HEK293 (cell line): ENCODE data around the gene SMARCD1.

Source experiments
- CTCF ChIA-PET: fragments of 350-600 bp; formaldehyde crosslinking; extraction: SDS; loops from one replicate; lab custom pipeline; 2021; ENCODE audit warnings: antibody characterized with exemption; lab: Yijun Ruan, JAX
- POLR2A ChIA-PET: fragments of 300-600 bp; formaldehyde crosslinking; extraction: SDS; loops from one replicate; lab custom pipeline; 2020; ENCODE audit warnings: antibody characterized with exemption, inconsistent platforms; lab: Yijun Ruan, JAX
- H3K27ac ChIP-seq: fragments of 200-500 bp; sonication (Bioruptor generic); 2 replicates; pipeline ENCODE4 v1.5.1; 2014; ENCODE audit warnings: low read depth, low read length, control low read depth, inconsistent platforms; ENCODE audit errors: extremely low read depth
- H3K36me3 ChIP-seq, 2 experiments: fragments of 200-500 bp in 1 of 2; sonication (Bioruptor generic) in 1 of 2; 1 replicate in 1 of 2; 2 replicates in 1 of 2; pipeline ENCODE4 v1.5.1; 2014 to 2017; ENCODE audit warnings: inconsistent platforms in 2 of 2, low read length in 2 of 2; ENCODE audit not compliant: control insufficient read depth in 2 of 2, insufficient read depth in 1 of 2
- H3K4me1 ChIP-seq: fragments of 200-500 bp; sonication (Bioruptor generic); 2 replicates; pipeline ENCODE4 v1.5.1; 2014; ENCODE audit warnings: mild to moderate bottlenecking, low read length, inconsistent platforms; ENCODE audit not compliant: control insufficient read depth, insufficient read depth
- H3K4me3 ChIP-seq: 2 replicates; pipeline ENCODE4 v1.5.1; 2011; ENCODE audit warnings: low read depth, mild to moderate bottlenecking, control low read depth, low read length, moderate library complexity
- H3K9me3 ChIP-seq: fragments of 200-500 bp; sonication (Bioruptor generic); 2 replicates; pipeline ENCODE4 v1.5.1; 2014; ENCODE audit warnings: low read depth, low read length, inconsistent platforms; ENCODE audit not compliant: control insufficient read depth, insufficient read depth
- EGR2 ChIP-seq: fragments of 450-650 bp; formaldehyde crosslinking; IDR thresholded peaks from 2 replicates; pipeline ENCODE4 v1.5.1; 2016; ENCODE audit warnings: low read depth, missing biosample characterization, missing genetic modification characterization
- PRDM1 ChIP-seq: fragments of 450-650 bp; formaldehyde crosslinking; IDR thresholded peaks from 2 replicates; pipeline ENCODE4; 2016; ENCODE audit warnings: missing biosample characterization, missing genetic modification characterization
- SALL2 ChIP-seq: fragments of 450-650 bp; formaldehyde crosslinking; IDR thresholded peaks from 2 replicates; pipeline ENCODE4 v1.5.0; 2017; ENCODE audit warnings: missing biosample characterization, mild to moderate bottlenecking, missing genetic modification characterization, borderline replicate concordance
- SP2 ChIP-seq: fragments of 450-650 bp; formaldehyde crosslinking; IDR thresholded peaks from 2 replicates; pipeline ENCODE4 v1.5.1; 2016; ENCODE audit warnings: missing biosample characterization, missing genetic modification characterization
- SP3 ChIP-seq: fragments of 450-650 bp; formaldehyde crosslinking; IDR thresholded peaks from 2 replicates; pipeline ENCODE4 v1.5.1; 2016; ENCODE audit warnings: missing biosample characterization, missing genetic modification characterization
- YY1 ChIP-seq: fragments of 450-650 bp; formaldehyde crosslinking; IDR thresholded peaks from 2 replicates; pipeline ENCODE4 v1.5.1; 2018; ENCODE audit warnings: missing biosample characterization, missing genetic modification characterization
- ZFP41 ChIP-seq: fragments of 450-650 bp; formaldehyde crosslinking; IDR thresholded peaks from 2 replicates; pipeline ENCODE4 v1.5.1; 2016; ENCODE audit warnings: missing biosample characterization, missing genetic modification characterization, borderline replicate concordance
- ZNF169 ChIP-seq: fragments of 450-650 bp; formaldehyde crosslinking; IDR thresholded peaks from 2 replicates; pipeline ENCODE4 v1.5.1; 2016; ENCODE audit warnings: missing biosample characterization, missing genetic modification characterization
- ZNF211 ChIP-seq: fragments of 450-650 bp; formaldehyde crosslinking; IDR thresholded peaks from 2 replicates; pipeline ENCODE4 v1.5.1; 2016; ENCODE audit warnings: low read depth, missing biosample characterization, missing genetic modification characterization
- ZNF223 ChIP-seq: fragments of 450-650 bp; formaldehyde crosslinking; IDR thresholded peaks from 2 replicates; pipeline ENCODE4 v1.5.1; 2016; ENCODE audit warnings: missing biosample characterization, missing genetic modification characterization
- ZNF23 ChIP-seq: fragments of 450-650 bp; formaldehyde crosslinking; IDR thresholded peaks from 2 replicates; pipeline ENCODE4 v1.5.1; 2016; ENCODE audit warnings: missing biosample characterization, missing genetic modification characterization, borderline replicate concordance
- ZNF366 ChIP-seq: fragments of 450-650 bp; formaldehyde crosslinking; conservative IDR thresholded peaks from 2 replicates; pipeline ENCODE4 v1.5.1; 2016; ENCODE audit warnings: missing biosample characterization, missing genetic modification characterization
- ZNF416 ChIP-seq: fragments of 450-650 bp; formaldehyde crosslinking; IDR thresholded peaks from 2 replicates; pipeline ENCODE4 v1.5.1; 2016; ENCODE audit warnings: missing biosample characterization, missing genetic modification characterization
- ZNF549 ChIP-seq: fragments of 450-650 bp; IDR thresholded peaks from 2 replicates; pipeline ENCODE4 v1.5.1; 2018; ENCODE audit warnings: missing biosample characterization, missing genetic modification characterization, mild to moderate bottlenecking, inconsistent platforms, moderate library complexity
- ZNF571 ChIP-seq: fragments of 450-650 bp; formaldehyde crosslinking; IDR thresholded peaks from 2 replicates; pipeline ENCODE4 v1.5.0; 2017; ENCODE audit warnings: missing biosample characterization, missing genetic modification characterization
- ZNF791 ChIP-seq: fragments of 450-650 bp; formaldehyde crosslinking; IDR thresholded peaks from 2 replicates; pipeline ENCODE4 v1.5.1; 2016; ENCODE audit warnings: missing biosample characterization, missing genetic modification characterization
- ZNF830 ChIP-seq: fragments of 450-650 bp; IDR thresholded peaks from 2 replicates; pipeline ENCODE4 v1.5.0; 2018; ENCODE audit warnings: missing biosample characterization, missing genetic modification characterization, low read depth, mild to moderate bottlenecking, moderate library complexity
- ZSCAN23 ChIP-seq: fragments of 450-650 bp; formaldehyde crosslinking; IDR thresholded peaks from 2 replicates; pipeline ENCODE4 v1.5.1; 2016; ENCODE audit warnings: missing biosample characterization, missing genetic modification characterization
- TF ChIP-seq, protein P1 (sequence below): fragments of 450-650 bp; formaldehyde crosslinking; IDR thresholded peaks from 2 replicates; pipeline ENCODE4 v1.5.1; 2016; ENCODE audit warnings: missing biosample characterization, missing genetic modification characterization
- TF ChIP-seq, protein P2 (sequence below): fragments of 450-650 bp; formaldehyde crosslinking; IDR thresholded peaks from 2 replicates; pipeline ENCODE4 v1.5.1; 2016; ENCODE audit warnings: missing biosample characterization, missing genetic modification characterization
- TF ChIP-seq, protein P3 (sequence below): fragments of 450-650 bp; formaldehyde crosslinking; IDR thresholded peaks from 2 replicates; pipeline ENCODE4 v1.5.1; 2017; ENCODE audit warnings: missing biosample characterization, missing genetic modification characterization
- TF ChIP-seq, protein P4 (sequence below): fragments of 450-650 bp; formaldehyde crosslinking; IDR thresholded peaks from 2 replicates; pipeline ENCODE4 v1.5.1; 2016; ENCODE audit warnings: missing biosample characterization, missing genetic modification characterization
- TF ChIP-seq, protein P5 (sequence below): fragments of 450-650 bp; formaldehyde crosslinking; IDR thresholded peaks from 2 replicates; pipeline ENCODE4 v1.5.1; 2017; ENCODE audit warnings: missing biosample characterization, missing genetic modification characterization
- TF ChIP-seq, protein P6 (sequence below): fragments of 450-650 bp; formaldehyde crosslinking; IDR thresholded peaks from 2 replicates; pipeline ENCODE4; 2016; ENCODE audit warnings: missing biosample characterization, missing genetic modification characterization

The SMARCD1 gene

DNA sequence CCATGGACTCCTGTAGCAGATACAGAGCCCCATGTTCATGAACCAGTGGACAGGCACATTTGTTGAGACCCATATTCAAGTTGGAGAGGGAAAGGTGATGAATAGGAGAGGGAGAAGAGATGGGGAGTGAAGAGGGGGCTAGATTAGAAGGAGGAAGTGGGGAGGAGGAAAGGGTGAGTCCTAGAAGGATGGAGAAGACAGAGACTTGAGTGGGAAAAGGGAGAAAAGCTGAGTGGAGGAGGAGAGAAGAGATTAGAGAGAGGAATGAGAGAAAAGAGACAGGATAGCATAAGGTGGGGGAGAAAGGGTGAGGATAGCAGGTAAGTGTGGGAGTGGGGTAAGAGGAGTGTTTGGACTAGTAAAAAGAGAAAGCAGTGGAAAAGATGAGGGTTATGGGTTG lies 32.6 kb upstream of the SMARCD1 start:
- POLR2A ChIA-PET = no interaction called here
- TF ChIP-seq SP2 (no peak), PRDM1 (tag by site-specific recombination) (peak; percentile 78), SALL2 (tag by site-specific recombination) (peak; percentile 23; the same call in 1 of the 2 replicates), ZNF416 (no peak), YY1 (tag by site-specific recombination) (no peak), ZNF223 (tag by site-specific recombination) (0 out of 2 replicates have a peak, but pooled peaks have one; percentile 23), ZNF571 (no peak), ZNF23 (tag by site-specific recombination) (no peak), ZNF366 (peak; percentile 63; the same call in 1 of the 2 replicates), EGR2 (peak; percentile 28; the same call in 1 of the 2 replicates), ZNF549 (tag by site-specific recombination) (no peak), ZNF830 (tag by site-specific recombination) (no peak)
- TF ChIP-seq, protein P1, sequence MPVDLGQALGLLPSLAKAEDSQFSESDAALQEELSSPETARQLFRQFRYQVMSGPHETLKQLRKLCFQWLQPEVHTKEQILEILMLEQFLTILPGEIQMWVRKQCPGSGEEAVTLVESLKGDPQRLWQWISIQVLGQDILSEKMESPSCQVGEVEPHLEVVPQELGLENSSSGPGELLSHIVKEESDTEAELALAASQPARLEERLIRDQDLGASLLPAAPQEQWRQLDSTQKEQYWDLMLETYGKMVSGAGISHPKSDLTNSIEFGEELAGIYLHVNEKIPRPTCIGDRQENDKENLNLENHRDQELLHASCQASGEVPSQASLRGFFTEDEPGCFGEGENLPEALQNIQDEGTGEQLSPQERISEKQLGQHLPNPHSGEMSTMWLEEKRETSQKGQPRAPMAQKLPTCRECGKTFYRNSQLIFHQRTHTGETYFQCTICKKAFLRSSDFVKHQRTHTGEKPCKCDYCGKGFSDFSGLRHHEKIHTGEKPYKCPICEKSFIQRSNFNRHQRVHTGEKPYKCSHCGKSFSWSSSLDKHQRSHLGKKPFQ (tag by site-specific recombination) = no peak
- TF ChIP-seq, protein P2, sequence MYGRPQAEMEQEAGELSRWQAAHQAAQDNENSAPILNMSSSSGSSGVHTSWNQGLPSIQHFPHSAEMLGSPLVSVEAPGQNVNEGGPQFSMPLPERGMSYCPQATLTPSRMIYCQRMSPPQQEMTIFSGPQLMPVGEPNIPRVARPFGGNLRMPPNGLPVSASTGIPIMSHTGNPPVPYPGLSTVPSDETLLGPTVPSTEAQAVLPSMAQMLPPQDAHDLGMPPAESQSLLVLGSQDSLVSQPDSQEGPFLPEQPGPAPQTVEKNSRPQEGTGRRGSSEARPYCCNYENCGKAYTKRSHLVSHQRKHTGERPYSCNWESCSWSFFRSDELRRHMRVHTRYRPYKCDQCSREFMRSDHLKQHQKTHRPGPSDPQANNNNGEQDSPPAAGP = no peak
- TF ChIP-seq, protein P3, sequence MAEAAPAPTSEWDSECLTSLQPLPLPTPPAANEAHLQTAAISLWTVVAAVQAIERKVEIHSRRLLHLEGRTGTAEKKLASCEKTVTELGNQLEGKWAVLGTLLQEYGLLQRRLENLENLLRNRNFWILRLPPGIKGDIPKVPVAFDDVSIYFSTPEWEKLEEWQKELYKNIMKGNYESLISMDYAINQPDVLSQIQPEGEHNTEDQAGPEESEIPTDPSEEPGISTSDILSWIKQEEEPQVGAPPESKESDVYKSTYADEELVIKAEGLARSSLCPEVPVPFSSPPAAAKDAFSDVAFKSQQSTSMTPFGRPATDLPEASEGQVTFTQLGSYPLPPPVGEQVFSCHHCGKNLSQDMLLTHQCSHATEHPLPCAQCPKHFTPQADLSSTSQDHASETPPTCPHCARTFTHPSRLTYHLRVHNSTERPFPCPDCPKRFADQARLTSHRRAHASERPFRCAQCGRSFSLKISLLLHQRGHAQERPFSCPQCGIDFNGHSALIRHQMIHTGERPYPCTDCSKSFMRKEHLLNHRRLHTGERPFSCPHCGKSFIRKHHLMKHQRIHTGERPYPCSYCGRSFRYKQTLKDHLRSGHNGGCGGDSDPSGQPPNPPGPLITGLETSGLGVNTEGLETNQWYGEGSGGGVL (tag by site-specific recombination) = 0 out of 2 replicates have a peak, but pooled peaks have one; percentile 27
- TF ChIP-seq, protein P4, sequence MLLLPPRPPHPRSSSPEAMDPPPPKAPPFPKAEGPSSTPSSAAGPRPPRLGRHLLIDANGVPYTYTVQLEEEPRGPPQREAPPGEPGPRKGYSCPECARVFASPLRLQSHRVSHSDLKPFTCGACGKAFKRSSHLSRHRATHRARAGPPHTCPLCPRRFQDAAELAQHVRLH (tag by site-specific recombination) = no peak
- TF ChIP-seq, all 188 proteins: peak for 6
- Histone ChIP-seq H3K4me1 (no peaks in the 10 kb centered on the region), H3K4me3 (no peak overlapping the region), H3K9me3 (no peaks in the 10 kb centered on the region), H3K36me3 (no peaks in the 10 kb centered on the region), H3K27ac (no peak overlapping the region)
- CTCF ChIA-PET = interaction anchor here (0.7 to 1.3 kb wide), 4 partner anchors 85 to 167 kb away, joined by 4 to 7 read pairs (median 4); no protein-coding TSS in a partner anchor

DNA sequence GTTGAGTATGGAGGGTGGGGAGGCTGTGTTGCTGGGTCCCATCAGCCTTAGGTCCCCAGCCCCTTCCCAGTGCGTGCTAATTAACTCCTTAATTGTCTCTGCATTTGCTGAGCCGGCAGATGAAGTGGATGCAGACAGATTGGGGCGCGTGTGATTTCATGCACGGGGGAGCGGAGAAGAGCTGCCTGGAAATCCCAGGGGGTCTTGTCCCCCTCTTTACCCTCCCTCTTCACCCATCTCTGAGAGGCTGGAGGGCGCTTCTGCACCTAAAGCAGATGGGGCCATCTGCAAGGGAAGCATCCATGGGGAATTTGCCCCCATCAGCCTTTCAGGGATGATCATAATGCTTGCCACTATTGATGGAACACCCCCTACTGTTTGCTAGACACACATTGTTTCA lies 32.2 kb upstream of the SMARCD1 start:
- Histone ChIP-seq H3K9me3 (no peaks in the 10 kb centered on the region), H3K36me3 (no peaks in the 10 kb centered on the region), H3K4me3 (no peak overlapping the region), H3K4me1 (no peaks in the 10 kb centered on the region), H3K27ac (no peak overlapping the region)
- POLR2A ChIA-PET = no interaction called here
- TF ChIP-seq ZNF211 (tag by site-specific recombination) (no peak), ZSCAN23 (no peak), SP3 (tag by site-specific recombination) (no peak), EGR2 (no peak), ZNF791 (tag by site-specific recombination) (no peak), ZNF416 (no peak), ZFP41 (tag by site-specific recombination) (no peak), ZNF549 (tag by site-specific recombination) (no peak), ZNF169 (tag by site-specific recombination) (no peak), PRDM1 (tag by site-specific recombination) (no peak)
- TF ChIP-seq, protein P5, sequence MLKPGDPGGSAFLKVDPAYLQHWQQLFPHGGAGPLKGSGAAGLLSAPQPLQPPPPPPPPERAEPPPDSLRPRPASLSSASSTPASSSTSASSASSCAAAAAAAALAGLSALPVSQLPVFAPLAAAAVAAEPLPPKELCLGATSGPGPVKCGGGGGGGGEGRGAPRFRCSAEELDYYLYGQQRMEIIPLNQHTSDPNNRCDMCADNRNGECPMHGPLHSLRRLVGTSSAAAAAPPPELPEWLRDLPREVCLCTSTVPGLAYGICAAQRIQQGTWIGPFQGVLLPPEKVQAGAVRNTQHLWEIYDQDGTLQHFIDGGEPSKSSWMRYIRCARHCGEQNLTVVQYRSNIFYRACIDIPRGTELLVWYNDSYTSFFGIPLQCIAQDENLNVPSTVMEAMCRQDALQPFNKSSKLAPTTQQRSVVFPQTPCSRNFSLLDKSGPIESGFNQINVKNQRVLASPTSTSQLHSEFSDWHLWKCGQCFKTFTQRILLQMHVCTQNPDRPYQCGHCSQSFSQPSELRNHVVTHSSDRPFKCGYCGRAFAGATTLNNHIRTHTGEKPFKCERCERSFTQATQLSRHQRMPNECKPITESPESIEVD = no peak
- TF ChIP-seq, protein P6, sequence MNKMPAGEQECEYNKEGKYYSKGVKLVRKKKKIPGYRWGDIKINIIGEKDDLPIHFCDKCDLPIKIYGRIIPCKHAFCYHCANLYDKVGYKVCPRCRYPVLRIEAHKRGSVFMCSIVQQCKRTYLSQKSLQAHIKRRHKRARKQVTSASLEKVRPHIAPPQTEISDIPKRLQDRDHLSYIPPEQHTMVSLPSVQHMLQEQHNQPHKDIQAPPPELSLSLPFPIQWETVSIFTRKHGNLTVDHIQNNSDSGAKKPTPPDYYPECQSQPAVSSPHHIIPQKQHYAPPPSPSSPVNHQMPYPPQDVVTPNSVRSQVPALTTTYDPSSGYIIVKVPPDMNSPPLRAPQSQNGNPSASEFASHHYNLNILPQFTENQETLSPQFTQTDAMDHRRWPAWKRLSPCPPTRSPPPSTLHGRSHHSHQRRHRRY (tag by site-specific recombination) = no peak
- CTCF ChIA-PET = interaction anchor here (0.7 to 4.5 kb wide), 6 partner anchors 13 to 167 kb away, joined by 3 to 67 read pairs (median 4); no protein-coding TSS in a partner anchor
